IPS DF 6.9 (cell line): ENCODE measurements around the gene PAX5.

Source experiments
- DNase-seq: peaks from one replicate; pipeline ENCODE4 v3.0.0-alpha.2; 2013; ENCODE audit warnings: low read depth, low spot score
- H3K27ac ChIP-seq: one replicate; pipeline ENCODE4 v1.5.1; 2013; ENCODE audit warnings: low read length, control low read depth
- H3K27me3 ChIP-seq: 2 replicates; pipeline ENCODE4 v1.6.1; 2013; ENCODE audit warnings: mild to moderate bottlenecking, low read length; ENCODE audit not compliant: control insufficient read depth, insufficient read depth
- H3K36me3 ChIP-seq: 2 replicates; pipeline ENCODE4 v1.6.1; 2013; ENCODE audit warnings: low read length; ENCODE audit not compliant: control insufficient read depth, insufficient read depth
- H3K4me1 ChIP-seq: 2 replicates; pipeline ENCODE4 v1.6.1; 2013; ENCODE audit warnings: low read length; ENCODE audit not compliant: control insufficient read depth, insufficient read depth
- H3K4me3 ChIP-seq: 2 replicates; pipeline ENCODE4 v1.5.1; 2013; ENCODE audit warnings: mild to moderate bottlenecking, low read length
- H3K9me3 ChIP-seq: 2 replicates; pipeline ENCODE4 v1.6.1; 2013; ENCODE audit warnings: low read length, inconsistent platforms; ENCODE audit not compliant: control insufficient read depth, insufficient read depth
- WGBS: extraction: QIAGEN DNeasy Blood & Tissue Kit; methylation state at CpG from one replicate; pipeline ENCODE4 v1.1.7; 2013; ENCODE audit warnings: mixed read lengths, missing lambda C conversion rate; ENCODE audit not compliant: insufficient read length, insufficient coverage; 5-methylcytosine and 5-hydroxymethylcytosine counted together

PAX5 gene

GRCh38 chr9:36914212-36914577, 119.9 kb downstream of the PAX5 start:
- WGBS = no CpG with 5 or more reads among the region's 3 CpGs
- H3K27me3 ChIP-seq = no peaks in the 10 kb centered on the region
- H3K4me1 ChIP-seq = no peaks in the 10 kb centered on the region
- H3K36me3 ChIP-seq = no peaks in the 10 kb centered on the region
- H3K4me3 ChIP-seq = no peak overlapping the region
- no peak overlapping the region for H3K27ac ChIP-seq
- no peaks in the 10 kb centered on the region for H3K9me3 ChIP-seq
- DNase-seq = no peak

- no peak overlapping the region for H3K27ac ChIP-seq
- H3K27me3 ChIP-seq = no peaks in the 10 kb centered on the region
- DNase-seq = no peak
- H3K36me3 ChIP-seq = no peaks in the 10 kb centered on the region
- no peaks in the 10 kb centered on the region for H3K4me1 ChIP-seq
- no peak overlapping the region for H3K4me3 ChIP-seq
- no peaks in the 10 kb centered on the region for H3K9me3 ChIP-seq
- no CpG with 5 or more reads among the region's 10 CpGs for WGBS
Observed at GRCh38 chr9:36913393-36914211, 120.5 kb downstream of the PAX5 start.

- Histone ChIP-seq H3K27ac (no peak overlapping the region), H3K27me3 (no peaks in the 10 kb centered on the region), H3K4me3 (no peak overlapping the region), H3K4me1 (no peaks in the 10 kb centered on the region), H3K36me3 (no peaks in the 10 kb centered on the region), H3K9me3 (no peaks in the 10 kb centered on the region)
- no peak for DNase-seq
- no CpG with 5 or more reads among the region's 3 CpGs for WGBS
Observed at GRCh38 chr9:36912620-36913019, 121.4 kb downstream of the PAX5 start.

- Histone ChIP-seq H3K4me3 (no peak overlapping the region), H3K9me3 (no peaks in the 10 kb centered on the region), H3K27me3 (no peaks in the 10 kb centered on the region), H3K36me3 (no peaks in the 10 kb centered on the region), H3K4me1 (no peaks in the 10 kb centered on the region), H3K27ac (no peak overlapping the region)
- WGBS = no CpG with 5 or more reads among the region's 12 CpGs
- DNase-seq = no peak
Observed at GRCh38 chr9:36911601-36912412, 122.3 kb downstream of the PAX5 start.

- no peak for DNase-seq
- Histone ChIP-seq H3K36me3 (no peaks in the 10 kb centered on the region), H3K4me3 (no peak overlapping the region), H3K27me3 (no peaks in the 10 kb centered on the region), H3K27ac (no peak overlapping the region), H3K9me3 (no peaks in the 10 kb centered on the region), H3K4me1 (no peaks in the 10 kb centered on the region)
- WGBS = no CpG with 5 or more reads among the region's 6 CpGs
Observed at GRCh38 chr9:36911037-36911436, 123.0 kb downstream of the PAX5 start.

GRCh38 chr9:36906492-36906891, 127.6 kb downstream of the PAX5 start:
- Histone ChIP-seq H3K27me3 (no peaks in the 10 kb centered on the region), H3K9me3 (no peaks in the 10 kb centered on the region), H3K4me3 (no peak overlapping the region), H3K27ac (no peak overlapping the region), H3K36me3 (no peaks in the 10 kb centered on the region), H3K4me1 (no peaks in the 10 kb centered on the region)
- no CpG with 5 or more reads among the region's 6 CpGs for WGBS
- no peak for DNase-seq

GRCh38 chr9:36905101-36906066, 128.7 kb downstream of the PAX5 start:
- no peak overlapping the region for H3K27ac ChIP-seq
- no peaks in the 10 kb centered on the region for H3K36me3 ChIP-seq
- H3K27me3 ChIP-seq = no peaks in the 10 kb centered on the region
- no CpG with 5 or more reads among the region's 10 CpGs for WGBS
- no peaks in the 10 kb centered on the region for H3K4me1 ChIP-seq
- no peaks in the 10 kb centered on the region for H3K9me3 ChIP-seq
- peak; percentile 27 for DNase-seq
- H3K4me3 ChIP-seq = no peak overlapping the region

GRCh38 chr9:36903541-36904435, 130.3 kb downstream of the PAX5 start:
- Histone ChIP-seq H3K36me3 (no peaks in the 10 kb centered on the region), H3K4me1 (no peaks in the 10 kb centered on the region), H3K27ac (no peak overlapping the region), H3K9me3 (no peaks in the 10 kb centered on the region), H3K27me3 (no peaks in the 10 kb centered on the region), H3K4me3 (no peak overlapping the region)
- no CpG with 5 or more reads among the region's 4 CpGs for WGBS
- no peak for DNase-seq

GRCh38 chr9:36902861-36903524, 131.1 kb downstream of the PAX5 start:
- no peak overlapping the region for H3K4me3 ChIP-seq
- no peaks in the 10 kb centered on the region for H3K36me3 ChIP-seq
- no CpG with 5 or more reads among the region's 5 CpGs for WGBS

More at GRCh38 chr9:36902861-36903524, 131.1 kb downstream of the PAX5 start:
- DNase-seq = no peak
- Histone ChIP-seq H3K27me3 (no peaks in the 10 kb centered on the region), H3K9me3 (no peaks in the 10 kb centered on the region), H3K27ac (no peak overlapping the region), H3K4me1 (no peaks in the 10 kb centered on the region)
